ENCODE data around the gene ARHGDIG. TPM values are rescaled to one million over a fixed set of nuclear protein-coding genes. Genes with fewer than 3 reads are reported as not detected.

The ARHGDIG gene
- total and polyA plus RNA-seq, 2 of the 4 experiments (the other 2 are of a cell fraction): 0.24 to 0.36 TPM

GRCh38 chr16:234468-235305 is 45.7 kb upstream of the ARHGDIG start, which contains the start of gene FAM234A:
Gene FAM234A, plus strand, starts transcription at chr16:234821. Its CDS starts 19,593 bp downstream, at chr16:254414.
- H2BK15ac ChIP-seq (ENCODE audit: low read depth, low read length): peak within 1 kb of the TSS; percentile 96; the same call in 1 of the 3 replicates
- H3K27ac ChIP-seq (ENCODE audit: insufficient read depth, low read length): peak within 1 kb of the TSS; percentile 98
- H2BK20ac ChIP-seq (ENCODE audit: low read depth, low read length): peak within 1 kb of the TSS; percentile 67; the same call in 1 of the 2 replicates
- H3K9me1 ChIP-seq (ENCODE audit: insufficient read depth, low read length): 0 out of 2 replicates have a peak, but pooled peaks cover 3% of the 10 kb centered on the region
- peak within 1 kb of the TSS; percentile 93 for H2BK120ac ChIP-seq (ENCODE audit: low read depth, low read length)
- DNase-seq: peak; percentile 81
- dilution Hi-C loops (cut with HindIII; ENCODE audit: low sequenced_read_pairs, unreplicated experiment) (no loop called here), intact Hi-C loops (cut with micrococcal nuclease) (loop anchor here (2.0 kb wide), 1 partner anchor 118 kb away; the partner anchor contains the start of gene AXIN1), in situ Hi-C loops (cut with MboI; ENCODE audit: low sequenced_read_pairs) (no loop called here)
- peaks cover 0 to 18% of the 10 kb centered on the region in 2 experiments for H3K79me1 ChIP-seq (ENCODE audit: low read depth in 1 of 2, low read length in 2 of 2)
- peak within 1 kb of the TSS; percentile 99 for H3K4ac ChIP-seq (ENCODE audit: low read depth, low read length)
- POLR2A ChIA-PET (ENCODE audit: unreplicated experiment): interaction anchor here (0.5 kb wide), 1 partner anchor 14 kb away, joined by 5 read pairs; no protein-coding TSS in a partner anchor
- H3K56ac ChIP-seq (ENCODE audit: extremely low read depth, insufficient read depth, low read length): peak within 1 kb of the TSS; percentile 74
- peak within 1 kb of the TSS; percentile 98 for H3K14ac ChIP-seq (replicated peaks; ENCODE audit: low read depth, low read length)
- peak within 1 kb of the TSS; percentile 94 for H3K23ac ChIP-seq (ENCODE audit: low read depth, low read length)
- peak within 1 kb of the TSS; percentile 87 for H3K9ac ChIP-seq (ENCODE audit: low read depth, low read length)
- peak within 1 kb of the TSS; percentile 99 for H2AK9ac ChIP-seq (replicated peaks; ENCODE audit: low read depth, low read length, poor library complexity)
- WGBS, 2 experiments (ENCODE audit: extremely low coverage in 2 of 2, insufficient read length in 1 of 2): 1% methylated on average over 30 of the region's 85 CpGs; no CpG with 5 or more reads in 1 of the 2 experiments
- peak within 1 kb of the TSS; percentile 90 for H3K18ac ChIP-seq (ENCODE audit: low read depth, low read length)
- H2BK5ac ChIP-seq (ENCODE audit: low read depth, low read length, poor library complexity, severe bottlenecking): peak within 1 kb of the TSS; percentile 96
- H3K27me3 ChIP-seq (ENCODE audit: control insufficient read depth, insufficient read depth, low read length): no peaks in the 10 kb centered on the region
- H3K4me1 ChIP-seq (ENCODE audit: control insufficient read depth, insufficient read depth, low read length): peaks cover 2% of the 10 kb centered on the region; the same call in 1 of the 2 replicates
- no TSS peak for BruUV-seq (replicated peaks)
- H4K20me1 ChIP-seq (ENCODE audit: insufficient read depth, low read length): peaks cover 8% of the 10 kb centered on the region
- H3K9me3 ChIP-seq (ENCODE audit: control insufficient read depth, insufficient read depth, low read length): no peaks in the 10 kb centered on the region
- H4K5ac ChIP-seq (ENCODE audit: low read depth, low read length): peak within 1 kb of the TSS; percentile 99
- peak within 1 kb of the TSS; percentile 98 for H3K4me2 ChIP-seq (ENCODE audit: low read depth, low read length)
- peak within 1 kb of the TSS; percentile 84 to 98 for H4K8ac ChIP-seq (ENCODE audit: low read depth in 2 of 2, low read length in 2 of 2)
- H2AFZ ChIP-seq (replicated peaks; ENCODE audit: low read length, poor library complexity): peak within 1 kb of the TSS; percentile 100
- CTCF ChIA-PET: no interaction called here
- ATAC-seq (ENCODE audit: low read depth): peak; percentile 89
- peak within 1 kb of the TSS; percentile 99 for H2AK5ac ChIP-seq (ENCODE audit: low read depth, low read length)
- peak within 1 kb of the TSS; percentile 95 for H3K4me3 ChIP-seq (ENCODE audit: insufficient read depth, low read depth, low read length)
- H4K91ac ChIP-seq (ENCODE audit: insufficient read depth, low read depth, low read length): peak within 1 kb of the TSS; percentile 97
- H3K36me3 ChIP-seq (ENCODE audit: control insufficient read depth, insufficient read depth, low read length): no peaks in the 10 kb centered on the region
- TF ChIP-seq CHD1 (IDR thresholded peaks at IDR 0.05; ENCODE audit: low read depth, low read length): peak; percentile 72
- TF ChIP-seq CEBPB (IDR thresholded peaks at IDR 0.05; ENCODE audit: low read depth, low read length): peak; percentile 79
- no peak for TF ChIP-seq MAFK (IDR thresholded peaks at IDR 0.05; ENCODE audit: low read depth, low read length)
- TF ChIP-seq MAZ (IDR thresholded peaks at IDR 0.05; ENCODE audit: borderline replicate concordance, low read depth, low read length): peak; percentile 93
- TF ChIP-seq BHLHE40 (IDR thresholded peaks at IDR 0.05; ENCODE audit: low read depth, low read length): peak; percentile 12; the same call in 1 of the 2 replicates
- TF ChIP-seq USF2 (IDR thresholded peaks at IDR 0.05; ENCODE audit: low read depth, low read length): no peak; the same call in 1 of the 2 replicates
- TF ChIP-seq RFX5 (IDR thresholded peaks at IDR 0.05; ENCODE audit: low read depth, low read length): no peak
- TF ChIP-seq RCOR1 (IDR thresholded peaks at IDR 0.05; ENCODE audit: insufficient replicate concordance, low read length): no peak
- TF ChIP-seq FOS (IDR thresholded peaks at IDR 0.05; ENCODE audit: low read depth, low read length): no peak
- TF ChIP-seq, protein P1, sequence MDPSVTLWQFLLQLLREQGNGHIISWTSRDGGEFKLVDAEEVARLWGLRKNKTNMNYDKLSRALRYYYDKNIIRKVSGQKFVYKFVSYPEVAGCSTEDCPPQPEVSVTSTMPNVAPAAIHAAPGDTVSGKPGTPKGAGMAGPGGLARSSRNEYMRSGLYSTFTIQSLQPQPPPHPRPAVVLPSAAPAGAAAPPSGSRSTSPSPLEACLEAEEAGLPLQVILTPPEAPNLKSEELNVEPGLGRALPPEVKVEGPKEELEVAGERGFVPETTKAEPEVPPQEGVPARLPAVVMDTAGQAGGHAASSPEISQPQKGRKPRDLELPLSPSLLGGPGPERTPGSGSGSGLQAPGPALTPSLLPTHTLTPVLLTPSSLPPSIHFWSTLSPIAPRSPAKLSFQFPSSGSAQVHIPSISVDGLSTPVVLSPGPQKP (IDR thresholded peaks at IDR 0.05; ENCODE audit: borderline replicate concordance, low read depth, low read length): no peak
- TF ChIP-seq MXI1 (IDR thresholded peaks at IDR 0.05; ENCODE audit: borderline replicate concordance, low read depth, low read length): peak; percentile 46
- TF ChIP-seq, protein P2, sequence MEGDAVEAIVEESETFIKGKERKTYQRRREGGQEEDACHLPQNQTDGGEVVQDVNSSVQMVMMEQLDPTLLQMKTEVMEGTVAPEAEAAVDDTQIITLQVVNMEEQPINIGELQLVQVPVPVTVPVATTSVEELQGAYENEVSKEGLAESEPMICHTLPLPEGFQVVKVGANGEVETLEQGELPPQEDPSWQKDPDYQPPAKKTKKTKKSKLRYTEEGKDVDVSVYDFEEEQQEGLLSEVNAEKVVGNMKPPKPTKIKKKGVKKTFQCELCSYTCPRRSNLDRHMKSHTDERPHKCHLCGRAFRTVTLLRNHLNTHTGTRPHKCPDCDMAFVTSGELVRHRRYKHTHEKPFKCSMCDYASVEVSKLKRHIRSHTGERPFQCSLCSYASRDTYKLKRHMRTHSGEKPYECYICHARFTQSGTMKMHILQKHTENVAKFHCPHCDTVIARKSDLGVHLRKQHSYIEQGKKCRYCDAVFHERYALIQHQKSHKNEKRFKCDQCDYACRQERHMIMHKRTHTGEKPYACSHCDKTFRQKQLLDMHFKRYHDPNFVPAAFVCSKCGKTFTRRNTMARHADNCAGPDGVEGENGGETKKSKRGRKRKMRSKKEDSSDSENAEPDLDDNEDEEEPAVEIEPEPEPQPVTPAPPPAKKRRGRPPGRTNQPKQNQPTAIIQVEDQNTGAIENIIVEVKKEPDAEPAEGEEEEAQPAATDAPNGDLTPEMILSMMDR (conservative IDR thresholded peaks at IDR 0.05; ENCODE audit: low read depth, low read length): peak; percentile 34; the same call in 1 of the 2 replicates
